ENCODE measurements around the gene PIGP. TPM values are rescaled to one million over a fixed set of nuclear protein-coding genes. Genes with fewer than 3 reads are reported as not detected.
A peak's percentile ranks its signal among the peaks of the same experiment; 100 is the strongest.

PIGP gene
- total and polyA plus RNA-seq, 9 of the 15 experiments (the other 6 are each of a cell fraction or from before 2014, with no cell fraction given) = 18.3 to 122 (median 35.6) TPM

DNA sequence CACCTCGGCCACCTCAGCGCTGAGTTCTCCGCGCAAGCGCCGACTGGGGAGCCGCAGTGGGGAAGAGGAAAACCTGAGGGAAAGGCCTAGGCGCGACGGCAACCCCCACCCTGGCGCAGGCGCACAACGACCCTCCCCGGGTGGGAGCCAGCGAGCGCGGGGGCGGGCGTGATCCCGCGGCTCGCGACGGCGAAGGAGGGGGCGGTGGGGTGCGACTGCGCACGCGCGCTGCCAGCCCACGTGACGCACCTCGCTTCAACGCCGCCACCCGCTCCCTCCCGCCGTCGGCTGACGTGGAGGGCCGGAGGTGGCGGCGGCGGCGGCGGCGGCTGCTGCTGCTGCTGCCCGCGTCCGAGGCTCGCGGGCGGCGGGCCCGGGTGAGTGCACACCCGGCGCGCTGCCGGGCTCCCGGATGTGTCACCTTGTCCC, at the start of gene PIGP, which contains the start of gene TTC3 (continued):
- peak; percentile 88 to 99 for TF ChIP-seq MAZ (CRISPR knock-in tag; conservative IDR thresholded peaks at IDR 0.05 in 1 of 2, IDR thresholded peaks at IDR 0.05 in 1 of 2)
- no peak for TF ChIP-seq ERF (CRISPR knock-in tag; IDR thresholded peaks at IDR 0.05)
- no peak; the same call in 1 of the 2 replicates for TF ChIP-seq EGR1 (conservative IDR thresholded peaks at IDR 0.05)
- TF ChIP-seq, protein P1, sequence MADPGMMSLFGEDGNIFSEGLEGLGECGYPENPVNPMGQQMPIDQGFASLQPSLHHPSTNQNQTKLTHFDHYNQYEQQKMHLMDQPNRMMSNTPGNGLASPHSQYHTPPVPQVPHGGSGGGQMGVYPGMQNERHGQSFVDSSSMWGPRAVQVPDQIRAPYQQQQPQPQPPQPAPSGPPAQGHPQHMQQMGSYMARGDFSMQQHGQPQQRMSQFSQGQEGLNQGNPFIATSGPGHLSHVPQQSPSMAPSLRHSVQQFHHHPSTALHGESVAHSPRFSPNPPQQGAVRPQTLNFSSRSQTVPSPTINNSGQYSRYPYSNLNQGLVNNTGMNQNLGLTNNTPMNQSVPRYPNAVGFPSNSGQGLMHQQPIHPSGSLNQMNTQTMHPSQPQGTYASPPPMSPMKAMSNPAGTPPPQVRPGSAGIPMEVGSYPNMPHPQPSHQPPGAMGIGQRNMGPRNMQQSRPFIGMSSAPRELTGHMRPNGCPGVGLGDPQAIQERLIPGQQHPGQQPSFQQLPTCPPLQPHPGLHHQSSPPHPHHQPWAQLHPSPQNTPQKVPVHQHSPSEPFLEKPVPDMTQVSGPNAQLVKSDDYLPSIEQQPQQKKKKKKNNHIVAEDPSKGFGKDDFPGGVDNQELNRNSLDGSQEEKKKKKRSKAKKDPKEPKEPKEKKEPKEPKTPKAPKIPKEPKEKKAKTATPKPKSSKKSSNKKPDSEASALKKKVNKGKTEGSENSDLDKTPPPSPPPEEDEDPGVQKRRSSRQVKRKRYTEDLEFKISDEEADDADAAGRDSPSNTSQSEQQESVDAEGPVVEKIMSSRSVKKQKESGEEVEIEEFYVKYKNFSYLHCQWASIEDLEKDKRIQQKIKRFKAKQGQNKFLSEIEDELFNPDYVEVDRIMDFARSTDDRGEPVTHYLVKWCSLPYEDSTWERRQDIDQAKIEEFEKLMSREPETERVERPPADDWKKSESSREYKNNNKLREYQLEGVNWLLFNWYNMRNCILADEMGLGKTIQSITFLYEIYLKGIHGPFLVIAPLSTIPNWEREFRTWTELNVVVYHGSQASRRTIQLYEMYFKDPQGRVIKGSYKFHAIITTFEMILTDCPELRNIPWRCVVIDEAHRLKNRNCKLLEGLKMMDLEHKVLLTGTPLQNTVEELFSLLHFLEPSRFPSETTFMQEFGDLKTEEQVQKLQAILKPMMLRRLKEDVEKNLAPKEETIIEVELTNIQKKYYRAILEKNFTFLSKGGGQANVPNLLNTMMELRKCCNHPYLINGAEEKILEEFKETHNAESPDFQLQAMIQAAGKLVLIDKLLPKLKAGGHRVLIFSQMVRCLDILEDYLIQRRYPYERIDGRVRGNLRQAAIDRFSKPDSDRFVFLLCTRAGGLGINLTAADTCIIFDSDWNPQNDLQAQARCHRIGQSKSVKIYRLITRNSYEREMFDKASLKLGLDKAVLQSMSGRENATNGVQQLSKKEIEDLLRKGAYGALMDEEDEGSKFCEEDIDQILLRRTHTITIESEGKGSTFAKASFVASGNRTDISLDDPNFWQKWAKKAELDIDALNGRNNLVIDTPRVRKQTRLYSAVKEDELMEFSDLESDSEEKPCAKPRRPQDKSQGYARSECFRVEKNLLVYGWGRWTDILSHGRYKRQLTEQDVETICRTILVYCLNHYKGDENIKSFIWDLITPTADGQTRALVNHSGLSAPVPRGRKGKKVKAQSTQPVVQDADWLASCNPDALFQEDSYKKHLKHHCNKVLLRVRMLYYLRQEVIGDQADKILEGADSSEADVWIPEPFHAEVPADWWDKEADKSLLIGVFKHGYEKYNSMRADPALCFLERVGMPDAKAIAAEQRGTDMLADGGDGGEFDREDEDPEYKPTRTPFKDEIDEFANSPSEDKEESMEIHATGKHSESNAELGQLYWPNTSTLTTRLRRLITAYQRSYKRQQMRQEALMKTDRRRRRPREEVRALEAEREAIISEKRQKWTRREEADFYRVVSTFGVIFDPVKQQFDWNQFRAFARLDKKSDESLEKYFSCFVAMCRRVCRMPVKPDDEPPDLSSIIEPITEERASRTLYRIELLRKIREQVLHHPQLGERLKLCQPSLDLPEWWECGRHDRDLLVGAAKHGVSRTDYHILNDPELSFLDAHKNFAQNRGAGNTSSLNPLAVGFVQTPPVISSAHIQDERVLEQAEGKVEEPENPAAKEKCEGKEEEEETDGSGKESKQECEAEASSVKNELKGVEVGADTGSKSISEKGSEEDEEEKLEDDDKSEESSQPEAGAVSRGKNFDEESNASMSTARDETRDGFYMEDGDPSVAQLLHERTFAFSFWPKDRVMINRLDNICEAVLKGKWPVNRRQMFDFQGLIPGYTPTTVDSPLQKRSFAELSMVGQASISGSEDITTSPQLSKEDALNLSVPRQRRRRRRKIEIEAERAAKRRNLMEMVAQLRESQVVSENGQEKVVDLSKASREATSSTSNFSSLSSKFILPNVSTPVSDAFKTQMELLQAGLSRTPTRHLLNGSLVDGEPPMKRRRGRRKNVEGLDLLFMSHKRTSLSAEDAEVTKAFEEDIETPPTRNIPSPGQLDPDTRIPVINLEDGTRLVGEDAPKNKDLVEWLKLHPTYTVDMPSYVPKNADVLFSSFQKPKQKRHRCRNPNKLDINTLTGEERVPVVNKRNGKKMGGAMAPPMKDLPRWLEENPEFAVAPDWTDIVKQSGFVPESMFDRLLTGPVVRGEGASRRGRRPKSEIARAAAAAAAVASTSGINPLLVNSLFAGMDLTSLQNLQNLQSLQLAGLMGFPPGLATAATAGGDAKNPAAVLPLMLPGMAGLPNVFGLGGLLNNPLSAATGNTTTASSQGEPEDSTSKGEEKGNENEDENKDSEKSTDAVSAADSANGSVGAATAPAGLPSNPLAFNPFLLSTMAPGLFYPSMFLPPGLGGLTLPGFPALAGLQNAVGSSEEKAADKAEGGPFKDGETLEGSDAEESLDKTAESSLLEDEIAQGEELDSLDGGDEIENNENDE (IDR thresholded peaks at IDR 0.05; ENCODE audit: low read depth, low read length) = no peak
- TF ChIP-seq SMARCA4 (IDR thresholded peaks at IDR 0.05) = no peak
- no peak for TF ChIP-seq NFATC3 (IDR thresholded peaks at IDR 0.05)
- no peak for TF ChIP-seq ZNF507 (tag; conservative IDR thresholded peaks at IDR 0.05)
- TF ChIP-seq, protein P2, sequence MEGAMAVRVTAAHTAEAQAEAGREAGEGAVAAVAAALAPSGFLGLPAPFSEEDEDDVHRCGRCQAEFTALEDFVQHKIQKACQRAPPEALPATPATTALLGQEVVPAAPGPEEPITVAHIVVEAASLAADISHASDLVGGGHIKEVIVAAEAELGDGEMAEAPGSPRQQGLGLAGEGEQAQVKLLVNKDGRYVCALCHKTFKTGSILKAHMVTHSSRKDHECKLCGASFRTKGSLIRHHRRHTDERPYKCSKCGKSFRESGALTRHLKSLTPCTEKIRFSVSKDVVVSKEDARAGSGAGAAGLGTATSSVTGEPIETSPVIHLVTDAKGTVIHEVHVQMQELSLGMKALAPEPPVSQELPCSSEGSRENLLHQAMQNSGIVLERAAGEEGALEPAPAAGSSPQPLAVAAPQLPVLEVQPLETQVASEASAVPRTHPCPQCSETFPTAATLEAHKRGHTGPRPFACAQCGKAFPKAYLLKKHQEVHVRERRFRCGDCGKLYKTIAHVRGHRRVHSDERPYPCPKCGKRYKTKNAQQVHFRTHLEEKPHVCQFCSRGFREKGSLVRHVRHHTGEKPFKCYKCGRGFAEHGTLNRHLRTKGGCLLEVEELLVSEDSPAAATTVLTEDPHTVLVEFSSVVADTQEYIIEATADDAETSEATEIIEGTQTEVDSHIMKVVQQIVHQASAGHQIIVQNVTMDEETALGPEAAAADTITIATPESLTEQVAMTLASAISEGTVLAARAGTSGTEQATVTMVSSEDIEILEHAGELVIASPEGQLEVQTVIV (CRISPR knock-in tag; IDR thresholded peaks at IDR 0.05; ENCODE audit: borderline replicate concordance) = no peak
- no peak for TF ChIP-seq MCM5 (IDR thresholded peaks at IDR 0.05; ENCODE audit: low read depth)
- no peak for TF ChIP-seq ZNF197 (CRISPR knock-in tag; IDR thresholded peaks at IDR 0.05; ENCODE audit: low read depth)
- TF ChIP-seq ZNF134 (CRISPR knock-in tag; conservative IDR thresholded peaks at IDR 0.05) = no peak
- no peak for TF ChIP-seq ZNF23 (CRISPR knock-in tag; IDR thresholded peaks at IDR 0.05)
- TF ChIP-seq, protein P3, sequence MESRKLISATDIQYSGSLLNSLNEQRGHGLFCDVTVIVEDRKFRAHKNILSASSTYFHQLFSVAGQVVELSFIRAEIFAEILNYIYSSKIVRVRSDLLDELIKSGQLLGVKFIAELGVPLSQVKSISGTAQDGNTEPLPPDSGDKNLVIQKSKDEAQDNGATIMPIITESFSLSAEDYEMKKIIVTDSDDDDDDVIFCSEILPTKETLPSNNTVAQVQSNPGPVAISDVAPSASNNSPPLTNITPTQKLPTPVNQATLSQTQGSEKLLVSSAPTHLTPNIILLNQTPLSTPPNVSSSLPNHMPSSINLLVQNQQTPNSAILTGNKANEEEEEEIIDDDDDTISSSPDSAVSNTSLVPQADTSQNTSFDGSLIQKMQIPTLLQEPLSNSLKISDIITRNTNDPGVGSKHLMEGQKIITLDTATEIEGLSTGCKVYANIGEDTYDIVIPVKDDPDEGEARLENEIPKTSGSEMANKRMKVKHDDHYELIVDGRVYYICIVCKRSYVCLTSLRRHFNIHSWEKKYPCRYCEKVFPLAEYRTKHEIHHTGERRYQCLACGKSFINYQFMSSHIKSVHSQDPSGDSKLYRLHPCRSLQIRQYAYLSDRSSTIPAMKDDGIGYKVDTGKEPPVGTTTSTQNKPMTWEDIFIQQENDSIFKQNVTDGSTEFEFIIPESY (CRISPR knock-in tag; IDR thresholded peaks at IDR 0.05) = no peak; the same call in 1 of the 2 replicates

Measured in K562 (cell line).